Measurements from ENCODE around the gene PI4KA.
"Not testable (repeated sequence)": the region's sequence is repeated elsewhere in the genome, so short reads cannot be mapped to it uniquely, and the experiment has no call there.

GRCh38 chr22:20717213-20717866 is 141.3 kb downstream of the PI4KA start:
- not testable (repeated sequence) for TF ChIP-seq RAD21 (IDR thresholded peaks at IDR 0.05; ENCODE audit: low read length); CTCF (IDR thresholded peaks at IDR 0.05); ZBTB33 (IDR thresholded peaks at IDR 0.05; ENCODE audit: borderline replicate concordance, low read depth); POLR2AphosphoS5 (IDR thresholded peaks at IDR 0.05; ENCODE audit: low read depth, low read length); JUND (IDR thresholded peaks at IDR 0.05); MEF2A (IDR thresholded peaks at IDR 0.05; ENCODE audit: borderline replicate concordance, low read depth); MAX (IDR thresholded peaks at IDR 0.05; ENCODE audit: low read depth)

Data from SK-N-SH (cell line).